ENCODE data around the gene HNRNPM.

The HNRNPM gene

GRCh38 chr19:8460516-8461298, 15.9 kb downstream of the HNRNPM start:
- H3K4me3 ChIP-seq (ENCODE audit: low read length): no peak overlapping the region
- no peak for DNase-seq (ENCODE audit: low read depth)
- TF ChIP-seq CTCF (conservative IDR thresholded peaks at IDR 0.05; ENCODE audit: low read depth, low read length): no peak

- no peak overlapping the region for H3K4me3 ChIP-seq (ENCODE audit: low read length)
- no peak for DNase-seq (ENCODE audit: low read depth)
- no peak for TF ChIP-seq CTCF (conservative IDR thresholded peaks at IDR 0.05; ENCODE audit: low read depth, low read length)
Observed at GRCh38 chr19:8461376-8461775, 16.6 kb downstream of the HNRNPM start.

GRCh38 chr19:8461891-8462290, 17.1 kb downstream of the HNRNPM start:
- no peak overlapping the region for H3K4me3 ChIP-seq (ENCODE audit: low read length)
- DNase-seq (ENCODE audit: low read depth): no peak
- TF ChIP-seq CTCF (conservative IDR thresholded peaks at IDR 0.05; ENCODE audit: low read depth, low read length): no peak

- H3K4me3 ChIP-seq (ENCODE audit: low read length): no peak overlapping the region
- no peak for DNase-seq (ENCODE audit: low read depth)
- TF ChIP-seq CTCF (conservative IDR thresholded peaks at IDR 0.05; ENCODE audit: low read depth, low read length): no peak
Observed at GRCh38 chr19:8462571-8462970, 17.8 kb downstream of the HNRNPM start.

- DNase-seq (ENCODE audit: low read depth): no peak
- no peak overlapping the region for H3K4me3 ChIP-seq (ENCODE audit: low read length)
- no peak for TF ChIP-seq CTCF (conservative IDR thresholded peaks at IDR 0.05; ENCODE audit: low read depth, low read length)
Observed at GRCh38 chr19:8463365-8463764, 18.6 kb downstream of the HNRNPM start.

- H3K4me3 ChIP-seq (ENCODE audit: low read length): no peak overlapping the region
- TF ChIP-seq CTCF (conservative IDR thresholded peaks at IDR 0.05; ENCODE audit: low read depth, low read length): no peak
- no peak for DNase-seq (ENCODE audit: low read depth)
Observed at GRCh38 chr19:8466018-8466417, 21.2 kb downstream of the HNRNPM start.

GRCh38 chr19:8468124-8468523, 23.3 kb downstream of the HNRNPM start:
- H3K4me3 ChIP-seq (ENCODE audit: low read length): no peak overlapping the region
- TF ChIP-seq CTCF (conservative IDR thresholded peaks at IDR 0.05; ENCODE audit: low read depth, low read length): no peak
- no peak for DNase-seq (ENCODE audit: low read depth)

Data from retinal pigment epithelial cell (primary cell).